Skeletal muscle satellite cell (primary cell): ENCODE measurements around the gene MYO1B. TPM values are rescaled to one million over a fixed set of nuclear protein-coding genes. Genes with fewer than 3 reads are reported as not detected.

Source experiments
- H3K27me3 ChIP-seq: 2 replicates; pipeline ENCODE4 v1.7.0; 2013; ENCODE audit warnings: low read length; ENCODE audit not compliant: control insufficient read depth, insufficient read depth
- H3K36me3 ChIP-seq: 2 replicates; pipeline ENCODE4 v1.7.0; 2013; ENCODE audit warnings: mild to moderate bottlenecking, control low read depth, low read length; ENCODE audit not compliant: insufficient read depth
- H3K4me1 ChIP-seq: 2 replicates; pipeline ENCODE4 v1.7.0; 2013; ENCODE audit warnings: low read length; ENCODE audit not compliant: control insufficient read depth, insufficient read depth
- H3K4me2 ChIP-seq: 2 replicates; pipeline ENCODE4 v1.7.0; 2013; ENCODE audit warnings: mild to moderate bottlenecking, low read length
- H3K4me3 ChIP-seq: 2 replicates; pipeline ENCODE4 v1.7.0; 2013; ENCODE audit warnings: low read length
- H3K9ac ChIP-seq: 2 replicates; pipeline ENCODE4 v1.7.0; 2013; ENCODE audit warnings: mild to moderate bottlenecking, low read depth, low read length, moderate library complexity
- H3K9me3 ChIP-seq: replicated peaks from 2 replicates; pipeline ENCODE4 v1.7.0; 2013; ENCODE audit warnings: mild to moderate bottlenecking, control low read depth, low read length
- total RNA-seq: library from RNA; depleted of rRNA; stranded (reverse); fragments of >200 nt; gene quantifications from 2 replicates; pipeline ENCODE4 v1.2.3, GENCODE V29; 2012; rRNA removed

MYO1B gene
- 193 and 194 TPM in 2 replicates for total RNA-seq

DNA sequence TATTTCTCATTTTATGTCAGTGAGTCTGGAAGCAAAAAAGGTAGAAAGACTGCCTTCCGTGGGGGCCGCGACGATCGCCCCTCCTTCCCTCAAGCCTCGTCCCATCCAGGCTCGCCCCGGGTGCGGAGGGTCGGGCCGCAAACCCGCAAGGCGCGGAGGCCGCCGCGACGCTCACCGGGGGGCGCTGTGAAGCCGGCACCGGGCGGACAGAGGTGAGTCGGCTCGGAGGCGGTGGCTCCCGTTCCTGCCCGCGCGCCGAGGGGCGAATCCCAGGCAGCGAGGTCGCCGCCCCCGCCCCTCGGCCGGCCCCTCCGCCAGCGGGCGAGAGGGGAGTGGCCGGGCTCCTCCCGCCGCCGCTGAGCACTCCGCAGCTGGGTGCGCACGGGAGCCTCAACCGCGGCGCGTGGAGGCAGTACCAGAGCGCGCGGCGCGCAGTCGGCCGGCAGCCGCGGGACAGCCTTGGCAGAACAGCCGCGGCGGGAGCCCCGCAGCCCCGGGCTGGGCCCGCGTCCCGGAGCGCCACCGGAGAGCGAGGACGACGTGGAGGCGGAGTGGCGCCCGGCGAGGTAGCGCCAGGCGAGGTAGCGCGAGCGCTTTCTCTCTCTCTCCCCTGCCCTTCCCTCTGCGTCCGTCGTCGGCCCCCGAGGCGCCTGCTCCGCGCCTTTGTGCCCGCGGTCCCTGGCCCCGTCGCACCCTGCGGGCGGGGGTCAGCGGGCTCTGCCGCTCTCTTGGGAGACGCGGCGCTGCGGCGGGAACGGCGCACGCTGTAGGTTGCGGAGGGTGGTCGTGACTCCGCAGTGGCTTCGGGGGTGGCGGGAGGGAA, at the start of gene MYO1B:
Gene MYO1B (plus strand): TSS at position 359 of the 823 bp plus-strand sequence. CDS start 31,492 bp downstream, outside the sequence.
- H3K36me3 ChIP-seq = no peaks in the 10 kb centered on the region
- H3K27me3 ChIP-seq = no peaks in the 10 kb centered on the region
- H3K4me3 ChIP-seq = peak within 1 kb of the TSS; percentile 90
- H3K4me1 ChIP-seq = peaks cover 31% of the 10 kb centered on the region
- H3K4me2 ChIP-seq = peak within 1 kb of the TSS; percentile 87
- no peaks in the 10 kb centered on the region for H3K9me3 ChIP-seq
- peak within 1 kb of the TSS; percentile 89 for H3K9ac ChIP-seq

DNA sequence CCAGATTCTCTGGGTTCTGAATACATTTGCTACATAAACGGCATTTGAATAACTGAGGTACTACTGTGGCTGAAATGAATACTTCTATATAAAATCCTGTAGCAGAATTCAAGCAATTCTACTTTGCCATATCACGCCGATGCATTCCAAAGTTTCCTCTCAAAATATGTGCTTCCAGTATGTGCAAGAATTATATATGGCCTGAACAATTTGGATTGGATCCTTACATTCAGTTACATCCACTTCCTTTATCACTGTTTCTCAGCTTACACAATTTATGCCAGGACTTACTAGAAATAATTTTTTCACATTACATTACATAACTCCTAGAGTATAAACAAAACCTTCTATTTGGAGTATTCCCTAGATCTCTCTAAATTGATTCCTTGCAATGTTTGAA, 48.1 kb upstream of the MYO1B start:
- H3K4me2 ChIP-seq = no peak overlapping the region
- no peaks in the 10 kb centered on the region for H3K9me3 ChIP-seq
- H3K36me3 ChIP-seq = no peaks in the 10 kb centered on the region
- no peak overlapping the region for H3K4me3 ChIP-seq
- no peaks in the 10 kb centered on the region for H3K27me3 ChIP-seq
- peaks cover 12% of the 10 kb centered on the region for H3K4me1 ChIP-seq
- H3K9ac ChIP-seq = no peak overlapping the region

DNA sequence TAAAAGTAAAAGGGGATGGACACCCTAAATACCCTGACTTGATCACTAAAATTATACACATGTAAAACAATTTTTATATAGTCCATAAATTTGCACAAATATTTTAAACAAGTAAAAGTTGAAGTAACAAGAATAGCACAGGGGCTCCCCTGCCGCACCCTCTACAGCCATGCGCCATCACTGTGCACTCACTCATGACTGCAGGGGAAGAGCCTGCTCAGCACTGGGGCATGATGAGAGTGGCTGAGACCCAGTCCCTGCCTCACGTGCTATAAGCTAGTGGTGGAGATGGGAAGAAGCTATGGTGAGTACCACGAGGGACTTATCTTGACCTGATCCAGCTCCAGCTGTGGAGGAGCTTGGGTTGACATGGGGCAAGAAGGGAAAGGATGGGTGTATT, 46.9 kb upstream of the MYO1B start:
- Histone ChIP-seq H3K4me3 (no peak overlapping the region), H3K4me1 (peaks cover 24% of the 10 kb centered on the region), H3K4me2 (no peak overlapping the region), H3K9ac (no peak overlapping the region), H3K9me3 (no peaks in the 10 kb centered on the region), H3K36me3 (no peaks in the 10 kb centered on the region), H3K27me3 (no peaks in the 10 kb centered on the region)

DNA sequence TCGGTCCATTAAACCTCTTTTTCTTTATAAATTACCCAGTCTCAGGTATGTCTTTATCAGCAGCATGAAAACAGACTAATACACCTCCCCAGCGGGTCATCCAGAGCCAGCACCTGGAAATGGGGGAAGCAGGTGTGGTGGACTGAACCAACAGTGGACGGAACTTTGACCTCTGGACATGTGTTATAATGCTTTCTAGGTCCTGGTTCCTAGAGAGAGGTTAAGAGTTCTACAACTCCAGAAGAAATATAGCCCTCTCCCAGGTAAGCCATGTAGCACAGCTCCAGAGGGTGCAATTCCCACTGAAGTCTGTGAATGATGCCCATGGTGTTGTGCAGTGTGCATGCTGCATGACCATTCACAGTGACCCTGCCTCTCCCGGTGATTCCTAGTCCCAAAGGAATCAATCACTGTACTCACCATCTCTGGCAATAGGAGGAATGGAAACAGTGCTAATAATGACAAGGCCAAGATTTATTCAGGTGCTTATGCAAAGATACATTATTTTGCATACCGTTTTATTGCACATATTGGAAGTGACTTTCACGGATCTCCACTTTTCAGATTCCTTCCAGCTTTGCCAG, 45.2 kb upstream of the MYO1B start:
- Histone ChIP-seq H3K27me3 (no peaks in the 10 kb centered on the region), H3K36me3 (no peaks in the 10 kb centered on the region), H3K4me1 (peaks cover 22% of the 10 kb centered on the region), H3K9ac (no peak overlapping the region), H3K9me3 (no peaks in the 10 kb centered on the region), H3K4me2 (no peak overlapping the region), H3K4me3 (no peak overlapping the region)

DNA sequence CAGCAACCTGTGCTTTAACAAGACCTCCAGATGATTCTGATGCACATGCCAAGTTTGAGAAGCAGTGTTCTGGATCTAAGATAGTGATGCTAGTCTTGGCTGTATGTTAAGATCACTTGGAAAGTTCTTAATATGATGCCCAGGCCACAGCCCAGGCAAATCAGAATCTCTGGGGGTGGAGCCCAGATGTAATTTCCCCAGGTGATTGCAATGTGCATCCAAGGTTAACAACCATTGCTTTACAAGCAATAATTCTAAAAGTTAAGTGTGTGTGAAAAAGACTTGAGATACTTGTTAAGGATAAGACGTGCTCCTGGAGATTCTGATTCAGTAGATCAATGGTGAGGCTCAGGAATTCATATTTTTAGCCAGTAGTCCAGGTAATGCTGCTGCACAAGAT, 44.3 kb upstream of the MYO1B start:
- H3K4me1 ChIP-seq = peaks cover 19% of the 10 kb centered on the region

DNA sequence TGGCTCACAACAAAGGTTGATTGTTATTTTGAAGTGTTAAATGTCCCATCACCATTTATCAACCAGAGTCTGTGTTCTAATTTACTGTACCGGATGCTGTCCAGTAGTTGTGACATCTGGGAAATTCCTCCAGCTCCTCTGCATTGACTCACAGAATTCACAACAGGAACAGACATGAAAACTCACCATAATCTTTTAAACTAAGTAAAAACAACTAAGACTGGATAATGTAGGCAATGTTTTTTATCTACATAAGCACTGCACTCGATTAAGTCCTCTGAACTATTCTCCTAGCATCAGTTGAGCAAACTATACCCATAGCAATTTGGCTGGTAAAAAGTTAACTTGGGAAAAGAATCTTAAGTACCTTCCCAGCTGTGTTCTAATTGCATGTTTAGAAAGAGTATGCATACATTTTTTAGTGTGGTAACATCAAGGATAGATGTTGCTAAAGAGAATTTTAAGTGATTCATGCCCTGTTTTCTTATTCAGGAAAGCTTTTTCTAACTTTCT, 42.9 kb upstream of the MYO1B start:
- Histone ChIP-seq H3K4me3 (no peak overlapping the region), H3K4me2 (peak overlapping the region; percentile 60), H3K9me3 (no peaks in the 10 kb centered on the region), H3K27me3 (no peaks in the 10 kb centered on the region), H3K36me3 (no peaks in the 10 kb centered on the region), H3K9ac (peak overlapping the region; percentile 67), H3K4me1 (peaks cover 19% of the 10 kb centered on the region)

More for the DNA sequence above, 44.3 kb upstream of the MYO1B start:
- Histone ChIP-seq H3K4me2 (no peak overlapping the region), H3K36me3 (no peaks in the 10 kb centered on the region), H3K27me3 (no peaks in the 10 kb centered on the region), H3K4me3 (no peak overlapping the region), H3K9ac (no peak overlapping the region), H3K9me3 (no peaks in the 10 kb centered on the region)

DNA sequence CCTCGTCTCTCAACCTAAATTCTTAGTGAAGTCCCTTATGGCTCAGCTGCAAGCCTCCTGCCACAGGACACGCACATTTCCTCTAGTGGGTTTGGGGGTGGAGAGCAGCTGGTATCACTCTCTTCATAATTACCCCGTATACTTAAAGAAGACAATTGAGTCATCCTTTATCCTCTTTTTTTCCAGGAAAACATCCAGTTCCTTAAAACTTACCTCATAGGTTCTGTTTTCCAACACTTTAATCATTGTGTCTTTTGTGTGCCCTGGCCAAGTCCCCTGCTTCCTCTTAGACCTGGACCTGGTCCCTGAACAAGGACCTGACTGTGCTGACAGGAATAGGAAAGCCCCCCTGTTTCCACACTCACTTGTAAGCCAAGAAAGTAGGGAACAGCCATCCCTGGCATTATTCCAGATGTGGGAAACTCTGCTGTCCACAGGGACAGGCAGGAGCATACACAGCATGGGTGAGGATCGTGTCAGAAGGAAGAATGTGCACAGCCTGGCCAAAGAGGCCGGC, 42.3 kb upstream of the MYO1B start:
- Histone ChIP-seq H3K4me2 (peak overlapping the region; percentile 60), H3K36me3 (no peaks in the 10 kb centered on the region), H3K27me3 (no peaks in the 10 kb centered on the region), H3K4me3 (peak overlapping the region; percentile 8), H3K9ac (peak overlapping the region; percentile 67), H3K9me3 (no peaks in the 10 kb centered on the region), H3K4me1 (peaks cover 19% of the 10 kb centered on the region)

DNA sequence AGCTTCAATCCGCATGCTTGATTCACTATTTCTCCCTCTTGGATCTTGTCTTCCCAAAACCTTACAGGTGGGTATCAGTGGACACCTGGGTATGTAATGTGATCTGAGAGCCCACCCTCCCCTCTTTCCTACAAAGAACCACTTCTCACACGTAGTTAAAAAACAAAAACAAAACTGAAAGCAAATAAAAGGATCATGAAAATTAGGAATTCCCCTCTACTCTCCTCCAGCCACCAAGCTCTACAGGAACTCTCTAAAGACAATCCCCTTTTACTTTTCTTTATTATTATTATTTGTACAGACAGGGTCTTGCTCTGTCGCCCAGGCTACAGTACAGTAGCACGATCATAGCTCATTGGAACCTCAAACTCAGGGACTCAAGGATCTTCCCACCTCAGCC, 40.8 kb upstream of the MYO1B start:
- H3K4me3 ChIP-seq = no peak overlapping the region
- H3K9me3 ChIP-seq = no peaks in the 10 kb centered on the region
- H3K4me2 ChIP-seq = no peak overlapping the region
- H3K36me3 ChIP-seq = no peaks in the 10 kb centered on the region
- peaks cover 22% of the 10 kb centered on the region for H3K4me1 ChIP-seq
- no peaks in the 10 kb centered on the region for H3K27me3 ChIP-seq
- H3K9ac ChIP-seq = no peak overlapping the region

DNA sequence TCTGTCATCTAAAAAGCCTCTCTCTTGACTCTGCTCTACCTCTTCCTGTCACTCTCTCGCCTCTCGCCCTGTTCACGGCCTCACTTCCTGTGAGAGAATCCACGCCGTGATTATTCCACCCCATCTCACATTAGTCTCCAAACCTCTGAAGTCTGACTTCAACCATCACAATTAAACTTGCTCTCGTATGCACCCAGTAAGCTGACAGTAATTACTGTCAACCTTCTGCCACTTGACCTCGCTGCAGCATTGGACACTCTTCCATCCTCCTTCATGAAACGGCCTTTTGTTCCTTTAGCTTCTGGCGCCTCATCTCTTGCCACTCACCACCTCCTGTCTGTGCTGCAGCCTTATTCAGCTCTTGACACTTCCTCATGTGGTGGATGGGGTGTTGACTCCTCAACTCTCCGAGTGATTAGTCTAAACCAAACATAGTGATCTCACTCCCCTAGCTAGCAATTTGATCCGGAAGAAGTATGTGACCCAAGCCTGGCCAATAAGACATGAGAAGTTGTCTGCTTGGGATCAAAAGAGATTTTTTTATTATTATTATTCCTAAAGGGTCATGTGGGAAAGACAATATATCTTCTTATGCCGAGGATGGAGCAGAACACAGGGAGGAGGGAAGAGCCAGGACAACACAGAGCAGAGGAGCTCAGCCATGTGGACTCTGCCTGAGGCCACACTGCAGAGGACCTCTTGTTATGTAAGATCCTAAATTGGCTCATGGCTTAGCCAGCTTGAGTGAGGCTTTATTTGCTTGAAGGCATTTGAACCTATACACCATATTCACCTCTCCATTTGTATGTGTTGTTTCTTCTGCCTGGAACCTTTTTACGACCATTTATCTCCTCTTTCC, 38.4 kb upstream of the MYO1B start:
- no peaks in the 10 kb centered on the region for H3K9me3 ChIP-seq
- H3K4me1 ChIP-seq = peaks cover 21% of the 10 kb centered on the region
- H3K4me3 ChIP-seq = no peak overlapping the region
- no peaks in the 10 kb centered on the region for H3K27me3 ChIP-seq
- H3K9ac ChIP-seq = no peak overlapping the region
- H3K36me3 ChIP-seq = no peaks in the 10 kb centered on the region
- no peak overlapping the region for H3K4me2 ChIP-seq

DNA sequence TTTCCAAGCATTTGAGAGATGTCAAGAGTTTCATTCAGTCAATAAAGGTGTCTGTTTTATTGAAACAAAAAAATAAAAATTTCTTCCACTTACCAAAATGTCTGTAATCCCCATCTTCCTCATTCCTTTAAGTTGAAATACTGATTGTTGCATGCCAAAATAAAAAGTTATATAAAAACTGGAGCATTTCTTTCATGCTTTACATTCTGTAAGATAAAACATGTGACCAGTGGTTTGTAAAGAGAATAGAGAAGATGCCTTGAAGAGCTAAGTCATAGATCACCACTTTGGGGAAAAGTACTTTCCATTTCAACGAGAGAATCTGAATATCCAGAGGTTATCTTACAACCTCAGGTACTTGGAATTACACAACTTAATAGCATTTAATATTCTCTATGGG, 35.9 kb upstream of the MYO1B start:
- H3K36me3 ChIP-seq = no peaks in the 10 kb centered on the region
- no peak overlapping the region for H3K9ac ChIP-seq
- no peak overlapping the region for H3K4me3 ChIP-seq
- H3K4me1 ChIP-seq = peaks cover 6% of the 10 kb centered on the region
- H3K27me3 ChIP-seq = no peaks in the 10 kb centered on the region
- no peaks in the 10 kb centered on the region for H3K9me3 ChIP-seq
- no peak overlapping the region for H3K4me2 ChIP-seq

DNA sequence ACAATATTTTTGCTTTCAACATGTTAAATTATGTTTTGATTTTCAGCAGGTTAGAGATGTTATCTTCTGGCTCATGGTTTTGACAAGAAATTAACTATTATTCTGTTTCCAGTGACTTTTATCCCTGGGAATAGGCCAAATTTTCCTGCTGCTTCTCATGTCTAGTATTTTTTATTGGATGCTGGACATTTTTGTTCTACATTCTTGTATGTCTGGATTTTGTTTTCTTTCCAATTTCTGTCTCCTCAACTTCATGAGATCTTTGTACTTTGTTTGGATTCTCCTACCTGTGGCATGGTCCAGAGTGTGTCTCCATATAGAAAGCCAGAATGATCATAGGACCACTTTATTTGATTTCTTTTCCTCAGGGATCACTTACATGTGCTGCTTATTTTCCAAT, 33.1 kb upstream of the MYO1B start:
- Histone ChIP-seq H3K4me3 (no peak overlapping the region), H3K9ac (no peak overlapping the region), H3K4me2 (no peak overlapping the region), H3K4me1 (peaks cover 8% of the 10 kb centered on the region), H3K9me3 (no peaks in the 10 kb centered on the region), H3K36me3 (no peaks in the 10 kb centered on the region), H3K27me3 (no peaks in the 10 kb centered on the region)
